COLO668 (cell line): Measurements from ENCODE around the gene MBNL1.

Experiments used
- DNase-seq: peaks from one replicate; lab custom pipeline; 2025; ENCODE audit not compliant: unreplicated experiment; lab: John Stamatoyannopoulos, UW

MBNL1 gene

DNA sequence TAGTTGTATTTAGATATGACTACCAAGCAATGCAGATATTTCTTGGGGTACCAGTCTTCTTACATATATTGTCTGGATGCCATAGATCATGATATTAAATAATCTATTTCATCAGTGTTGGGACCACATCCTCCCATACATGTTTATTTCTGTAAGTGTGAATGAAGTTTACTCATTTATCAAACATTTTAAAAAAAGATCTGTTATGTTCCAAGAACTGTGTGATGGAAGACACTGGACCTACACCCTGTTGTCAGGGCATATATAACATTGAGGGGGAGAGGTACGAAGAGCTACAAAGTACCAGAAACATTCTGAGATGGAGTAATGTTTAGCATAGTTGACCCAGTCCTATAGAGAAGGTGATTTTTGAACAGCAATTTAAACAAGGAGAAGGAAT is 26.6 kb downstream of the MBNL1 start:
- DNase-seq: no peak

DNA sequence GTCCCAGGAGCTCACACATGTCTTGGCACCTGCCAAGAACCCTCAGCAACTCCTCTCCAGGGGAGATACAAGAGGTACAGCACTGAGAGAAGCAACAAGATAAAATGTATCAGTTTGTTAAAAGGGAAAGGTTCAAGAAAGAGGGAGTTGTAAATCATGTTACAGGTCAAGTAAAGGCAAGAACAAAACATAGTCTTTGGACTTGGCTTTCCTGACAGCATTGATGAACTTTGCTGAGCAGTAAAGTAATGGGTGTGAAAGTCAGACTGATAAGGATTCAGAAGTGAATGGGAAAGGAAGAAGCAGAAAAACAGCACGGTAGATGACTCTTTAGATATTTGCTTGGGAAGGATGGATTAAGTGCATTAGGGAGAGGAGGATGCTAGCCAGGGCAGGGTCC is 27.1 kb downstream of the MBNL1 start:
- no peak for DNase-seq

DNA sequence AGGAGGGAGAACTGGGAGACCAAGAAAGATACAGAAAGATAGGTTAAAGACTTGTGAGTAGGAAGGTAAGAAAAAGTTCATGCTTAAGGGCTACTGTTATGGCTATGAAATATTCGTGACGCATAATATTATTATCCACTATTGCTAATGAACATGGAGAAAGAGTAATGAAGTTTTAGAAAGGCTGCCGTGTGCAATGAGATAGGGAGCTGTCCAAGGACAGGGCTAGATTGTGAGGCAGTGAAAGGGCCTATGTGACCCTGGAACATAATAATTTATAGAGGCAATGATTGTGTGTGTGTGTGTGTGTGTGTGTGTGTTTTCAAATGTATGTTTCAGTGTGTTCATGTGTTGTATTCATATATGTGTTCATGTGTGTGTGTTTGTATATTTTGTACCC is 27.7 kb downstream of the MBNL1 start:
- no peak for DNase-seq

DNA sequence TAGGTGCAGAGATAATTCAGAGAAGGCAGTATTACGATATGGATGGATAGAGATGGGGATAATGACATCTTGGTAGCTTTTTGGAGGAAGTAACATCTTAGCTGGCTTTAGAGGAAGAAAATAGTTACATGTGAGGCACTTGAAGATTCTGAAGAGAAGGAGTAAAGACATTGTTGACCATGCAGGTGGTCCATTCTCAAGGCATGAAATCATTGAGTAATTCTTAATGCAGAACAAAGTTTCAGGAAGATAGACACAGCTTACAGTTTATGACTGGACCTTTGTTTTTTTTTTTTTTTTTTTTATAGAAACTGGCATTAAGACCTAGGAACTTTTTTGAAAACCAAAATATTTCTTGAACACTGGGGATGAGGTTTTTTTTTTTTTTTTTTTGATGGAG is 28.2 kb downstream of the MBNL1 start:
- DNase-seq: no peak

DNA sequence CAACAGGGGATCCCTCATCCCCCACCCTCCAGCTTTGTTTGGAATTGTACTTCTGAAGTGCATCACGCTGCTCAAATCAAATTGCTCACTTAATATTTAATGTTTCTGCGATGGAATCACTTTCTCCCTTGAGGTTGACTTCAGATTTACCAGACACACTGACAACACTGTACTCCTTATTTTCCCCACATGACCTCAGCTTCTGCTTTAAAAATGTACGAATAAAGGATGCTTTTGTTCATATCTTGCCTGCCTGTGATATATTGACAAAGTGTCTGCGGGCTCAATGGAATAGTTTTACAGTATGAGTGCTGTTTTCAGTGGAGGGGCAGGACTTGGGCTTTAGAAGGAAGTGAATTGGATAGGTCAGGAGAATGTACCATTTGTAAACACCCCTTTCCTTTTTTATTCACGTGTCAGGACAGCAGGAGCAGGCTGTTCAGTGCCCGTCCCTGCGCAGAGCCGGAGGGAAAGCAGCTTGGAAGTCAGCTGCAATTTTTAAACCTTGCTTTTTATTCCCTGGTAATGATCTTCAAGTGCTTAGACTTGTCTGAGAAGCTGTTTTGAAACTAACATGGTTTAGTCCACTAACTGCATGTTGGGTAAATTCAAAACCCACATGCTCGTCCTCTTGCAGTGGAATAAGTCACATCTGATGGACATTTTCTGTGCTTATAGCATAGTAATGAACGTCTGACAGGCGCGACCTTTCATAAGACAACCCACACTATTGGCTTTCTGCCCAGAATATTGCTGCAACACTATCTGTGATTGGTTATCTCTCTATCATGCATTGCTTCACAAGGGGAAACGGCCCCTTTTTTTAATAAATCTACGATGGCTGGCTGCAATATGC is 29.9 kb downstream of the MBNL1 start:
- peak; percentile 3 for DNase-seq

DNA sequence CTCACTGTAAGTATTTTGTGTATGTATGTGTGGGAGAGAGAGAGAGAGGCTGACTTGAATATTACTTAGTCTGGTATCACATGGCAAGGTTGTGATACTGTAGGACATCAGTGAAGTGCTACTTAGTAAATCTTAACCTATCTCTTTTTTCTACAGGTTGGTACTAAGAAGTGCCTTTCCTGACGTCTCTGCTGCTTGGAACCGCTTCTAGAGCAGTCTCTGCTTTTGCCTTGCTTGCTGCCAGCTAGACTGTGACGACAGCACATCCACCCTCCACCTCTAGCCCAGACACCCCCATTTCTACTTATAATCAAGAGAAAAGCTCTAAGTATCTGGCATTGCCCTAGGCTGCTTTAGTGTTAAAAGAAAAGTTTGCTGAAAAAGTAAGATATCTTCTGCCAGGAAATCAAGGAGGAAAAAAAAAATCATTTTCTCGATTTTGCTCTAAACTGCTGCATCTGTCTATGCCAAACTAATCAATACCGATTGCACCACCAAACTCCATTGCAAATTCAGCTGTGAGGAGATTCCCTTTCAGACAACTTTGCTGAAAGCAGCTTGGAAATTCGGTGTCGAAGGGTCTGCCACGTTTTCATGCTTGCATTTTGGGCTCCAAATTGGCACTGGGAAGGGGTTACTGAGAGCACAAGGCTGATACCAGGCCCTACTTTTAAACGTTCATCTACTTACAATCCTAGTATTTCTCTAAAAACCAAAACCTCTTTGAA is 30.7 kb downstream of the MBNL1 start:
- no peak for DNase-seq

DNA sequence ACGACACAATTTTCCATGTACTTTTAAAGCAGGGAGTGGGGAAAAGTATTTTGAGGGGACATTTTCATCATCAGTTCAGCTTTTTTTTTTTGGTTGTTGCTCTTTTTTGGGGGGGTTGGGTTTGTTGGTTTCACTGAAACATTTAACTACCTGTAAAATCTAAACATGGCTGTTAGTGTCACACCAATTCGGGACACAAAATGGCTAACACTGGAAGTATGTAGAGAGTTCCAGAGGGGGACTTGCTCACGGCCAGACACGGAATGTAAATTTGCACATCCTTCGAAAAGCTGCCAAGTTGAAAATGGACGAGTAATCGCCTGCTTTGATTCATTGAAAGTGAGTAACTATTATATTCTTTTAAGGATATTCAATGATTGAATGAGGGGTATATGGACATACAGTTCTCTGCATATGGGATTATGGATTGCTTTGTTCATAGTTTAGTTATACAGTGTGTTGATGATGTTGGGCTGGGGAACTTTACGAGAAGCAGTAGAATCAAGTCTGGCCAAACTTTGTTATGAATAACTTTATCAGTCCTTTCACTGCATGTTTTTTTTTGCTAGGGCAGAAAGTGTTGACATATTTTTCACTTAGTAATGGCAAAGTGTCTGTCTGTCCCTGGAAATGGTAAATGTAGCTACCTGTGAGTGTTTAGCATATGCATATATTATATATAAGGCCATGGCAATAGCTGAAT is 31.5 kb downstream of the MBNL1 start:
- DNase-seq: no peak

DNA sequence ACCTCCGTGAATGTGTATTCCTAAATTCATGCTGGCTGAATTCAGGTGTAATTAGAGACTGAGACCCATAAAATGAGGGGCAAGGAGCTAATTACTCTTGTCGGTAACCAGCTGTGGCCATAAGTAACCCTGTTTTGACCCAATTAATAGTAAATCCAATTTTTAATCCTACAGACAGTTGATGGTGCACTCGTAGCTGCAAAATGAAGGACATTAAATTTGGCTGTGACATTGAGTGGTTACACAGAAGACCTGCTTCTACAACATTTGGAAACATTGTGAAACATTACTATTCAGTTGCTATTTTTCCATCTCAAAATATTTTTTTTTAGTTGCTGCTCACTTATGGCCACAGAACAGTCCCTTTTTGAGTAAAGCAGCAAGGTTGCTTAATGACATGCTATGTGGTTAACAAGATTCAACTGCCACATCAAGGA is 33.0 kb downstream of the MBNL1 start:
- DNase-seq: no peak

DNA sequence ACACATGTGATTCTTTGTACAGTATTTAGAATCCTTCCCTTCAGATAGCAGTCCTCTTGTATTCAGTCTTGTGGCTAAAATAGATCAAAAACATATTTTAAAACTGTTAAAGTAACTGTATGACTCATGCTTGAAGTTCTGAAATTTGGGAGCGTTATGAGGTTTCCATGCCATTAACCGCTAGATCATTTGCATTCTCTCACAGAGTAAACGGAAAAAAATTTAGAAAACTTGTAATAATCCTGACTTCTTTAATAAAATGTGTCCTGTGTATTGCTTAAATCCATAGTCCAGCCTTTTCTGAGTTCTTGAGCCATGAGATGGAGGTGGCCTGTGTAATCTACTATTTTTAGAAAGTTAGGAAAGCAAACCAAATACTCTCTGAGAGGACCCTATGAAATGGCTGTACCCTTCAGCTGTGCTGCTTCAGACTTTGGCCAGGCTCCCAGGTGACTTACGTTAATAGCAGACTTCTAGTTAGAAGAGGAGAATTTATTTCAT is 33.8 kb downstream of the MBNL1 start:
- DNase-seq: no peak

DNA sequence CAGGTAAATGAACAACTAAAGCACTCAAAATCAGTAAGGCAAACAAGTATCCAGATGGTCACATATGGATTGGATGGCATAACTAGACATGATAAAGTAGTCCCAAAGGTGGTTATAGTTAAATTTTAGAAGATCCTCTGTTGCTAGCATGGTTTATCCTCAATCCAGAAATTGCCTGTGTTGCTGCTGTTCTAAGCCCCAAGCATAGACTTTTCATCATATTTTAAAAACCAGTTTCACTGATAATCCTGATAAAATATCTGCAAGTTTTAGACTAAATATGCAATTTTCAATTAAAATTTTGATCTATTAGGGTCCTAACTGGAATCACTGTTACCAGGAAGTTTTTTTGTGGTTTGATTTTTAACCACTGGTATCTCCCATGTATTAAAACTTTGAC is 35.4 kb downstream of the MBNL1 start:
- DNase-seq: no peak

DNA sequence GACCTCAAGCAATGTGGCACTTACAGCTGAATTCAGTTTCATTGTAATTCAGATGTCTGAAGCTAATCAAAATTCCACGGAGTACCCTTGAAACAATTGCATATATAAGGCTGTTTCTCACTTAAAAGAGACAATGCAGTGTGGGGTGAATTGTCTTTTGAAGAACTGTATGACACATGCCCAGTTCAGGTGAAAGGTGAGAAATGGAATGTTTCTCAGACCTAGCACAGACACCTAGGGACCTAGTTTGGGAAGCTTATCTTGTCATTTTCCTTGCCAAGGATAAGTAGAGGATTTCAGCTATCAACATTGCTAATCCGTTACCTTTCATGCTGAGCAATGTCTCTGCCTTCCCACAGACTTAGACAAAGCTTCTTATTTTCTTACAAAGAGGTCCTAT is 36.3 kb downstream of the MBNL1 start:
- DNase-seq: no peak

DNA sequence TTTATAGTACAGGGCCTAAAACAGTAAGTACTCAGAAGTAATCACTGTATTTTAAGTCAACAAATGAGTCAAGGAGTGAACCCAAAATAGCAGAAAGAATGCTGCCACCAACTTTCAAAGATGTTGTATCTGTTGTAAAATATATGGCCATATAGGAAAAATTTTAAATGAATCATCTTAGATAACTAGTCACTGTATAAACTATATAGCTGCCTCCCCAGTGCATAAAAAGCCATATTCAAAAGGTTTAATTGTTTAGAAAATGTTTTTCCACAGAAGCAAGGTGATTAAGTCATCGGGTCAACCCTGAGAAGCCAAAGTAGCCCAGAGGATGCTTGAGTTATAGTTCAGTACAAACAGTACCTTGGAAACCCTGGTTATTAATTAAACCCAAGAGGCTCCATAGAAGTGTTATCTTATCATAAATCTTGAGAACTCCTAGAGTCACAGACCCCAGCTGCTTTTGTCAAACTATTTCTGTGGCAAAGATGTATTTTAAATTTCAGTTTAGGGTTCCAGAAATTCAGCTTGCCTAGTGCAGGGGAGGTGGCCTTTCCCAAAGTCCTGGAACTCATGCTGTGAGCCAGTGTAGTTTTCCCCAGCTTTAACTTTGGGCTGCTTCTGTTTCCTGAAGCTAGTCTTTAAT is 39.2 kb downstream of the MBNL1 start:
- DNase-seq: no peak

DNA sequence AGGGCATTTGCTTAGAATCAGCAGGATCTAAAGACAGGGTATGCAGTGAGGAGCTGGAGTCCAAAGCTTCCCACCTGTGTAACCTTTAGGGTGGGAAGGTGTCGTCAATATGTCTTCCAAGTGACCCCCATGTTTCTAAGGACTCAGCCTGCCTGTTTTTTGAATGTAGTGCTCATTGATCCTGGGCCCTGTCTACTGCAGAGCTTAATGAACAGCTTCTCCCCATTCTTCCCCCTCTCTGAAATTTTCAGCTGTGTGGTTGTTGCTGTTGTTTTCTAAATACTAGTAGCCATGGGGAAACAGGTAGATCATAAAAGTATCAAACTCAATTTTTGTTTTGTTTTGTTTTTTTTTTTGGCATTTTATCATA is 39.7 kb downstream of the MBNL1 start:
- DNase-seq: no peak

DNA sequence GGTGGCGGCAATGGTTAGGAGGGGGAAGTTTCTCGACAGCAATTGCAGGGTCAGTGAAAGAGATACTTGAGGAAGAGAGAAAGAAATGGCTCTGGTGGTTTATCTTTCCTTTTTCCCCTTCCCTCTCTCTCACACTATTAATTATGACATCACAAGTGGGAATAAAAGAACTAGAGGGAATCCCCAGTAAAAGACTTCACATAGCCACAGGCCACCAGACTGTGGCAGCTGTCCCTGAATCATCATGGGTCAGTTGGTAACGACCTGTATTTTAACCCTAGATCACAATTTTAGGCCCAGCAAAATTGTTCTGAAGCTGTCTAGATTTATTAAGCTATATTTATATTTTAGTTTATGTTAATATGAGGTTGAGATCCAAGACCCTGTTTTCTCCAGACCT is 40.3 kb downstream of the MBNL1 start:
- no peak for DNase-seq

DNA sequence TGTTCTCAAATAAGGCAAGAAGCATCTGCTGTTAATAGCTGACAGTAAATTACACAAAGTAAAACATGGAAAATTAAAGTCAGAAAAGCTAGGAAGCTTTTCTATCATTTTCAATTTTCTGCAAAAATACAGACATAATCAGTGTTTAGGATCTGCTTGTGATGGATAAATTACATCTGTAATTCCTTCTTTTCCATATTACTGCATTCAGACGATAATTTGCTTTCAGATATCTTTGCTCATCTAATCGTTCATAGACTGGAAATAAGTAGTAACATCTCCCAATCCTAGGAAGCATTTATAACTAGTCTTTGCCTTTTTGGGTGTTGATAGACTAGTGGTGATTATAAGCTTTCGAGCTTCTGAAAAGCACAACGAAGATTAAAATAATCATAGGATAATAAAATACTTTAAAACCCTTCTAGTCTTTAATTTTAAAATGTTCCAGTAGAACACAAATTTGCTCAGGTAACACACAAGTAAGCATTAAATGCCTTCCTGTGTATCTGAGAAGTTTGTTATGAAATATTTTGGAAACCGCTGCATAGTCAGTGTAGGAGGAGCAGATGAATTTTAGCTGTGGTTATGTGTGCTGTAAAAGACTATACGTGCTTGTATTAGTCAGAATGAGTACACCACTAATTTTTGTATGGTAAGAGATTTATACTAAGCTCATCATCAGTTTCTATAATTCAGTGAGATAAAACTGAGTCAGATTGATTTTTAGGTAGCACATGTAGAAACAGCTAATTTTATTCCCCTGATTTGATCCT is 41.0 kb downstream of the MBNL1 start:
- DNase-seq: no peak

DNA sequence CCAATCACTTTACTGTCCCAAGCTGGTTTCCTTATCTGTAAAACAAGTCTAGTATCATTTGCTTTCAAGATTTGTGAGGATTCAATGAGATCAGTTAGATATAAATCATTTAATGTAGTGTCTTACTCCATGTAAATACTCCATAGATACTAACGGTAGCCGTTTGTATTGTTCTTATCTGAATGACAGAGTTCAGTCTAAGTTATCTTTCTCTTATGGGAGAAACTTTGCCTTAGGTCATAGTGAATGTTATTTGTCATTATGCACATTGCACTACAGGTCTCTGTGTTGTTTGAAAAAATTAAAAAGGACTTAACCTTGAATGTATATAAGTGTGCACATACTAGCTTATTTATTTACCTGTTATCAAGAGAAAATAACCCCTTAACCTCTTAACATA is 44.7 kb downstream of the MBNL1 start:
- DNase-seq: no peak

DNA sequence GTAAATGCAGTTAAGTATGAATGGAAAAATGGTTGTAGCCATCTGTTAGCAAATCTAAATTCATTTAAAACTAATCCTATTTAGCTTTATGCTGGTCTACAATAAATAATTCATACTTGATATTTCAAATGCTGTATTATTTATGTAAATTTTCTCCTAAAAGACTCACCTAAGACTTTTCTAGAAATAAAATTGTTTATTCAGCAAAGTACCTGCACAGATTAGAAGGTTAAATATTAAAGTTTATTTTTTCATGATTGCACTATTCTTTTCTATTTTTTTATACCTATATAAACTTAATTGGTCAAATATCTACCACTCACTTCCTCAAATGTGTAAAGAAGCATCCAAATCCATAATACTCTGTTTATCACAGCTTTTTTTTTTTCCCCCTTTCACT is 45.2 kb downstream of the MBNL1 start:
- no peak for DNase-seq

DNA sequence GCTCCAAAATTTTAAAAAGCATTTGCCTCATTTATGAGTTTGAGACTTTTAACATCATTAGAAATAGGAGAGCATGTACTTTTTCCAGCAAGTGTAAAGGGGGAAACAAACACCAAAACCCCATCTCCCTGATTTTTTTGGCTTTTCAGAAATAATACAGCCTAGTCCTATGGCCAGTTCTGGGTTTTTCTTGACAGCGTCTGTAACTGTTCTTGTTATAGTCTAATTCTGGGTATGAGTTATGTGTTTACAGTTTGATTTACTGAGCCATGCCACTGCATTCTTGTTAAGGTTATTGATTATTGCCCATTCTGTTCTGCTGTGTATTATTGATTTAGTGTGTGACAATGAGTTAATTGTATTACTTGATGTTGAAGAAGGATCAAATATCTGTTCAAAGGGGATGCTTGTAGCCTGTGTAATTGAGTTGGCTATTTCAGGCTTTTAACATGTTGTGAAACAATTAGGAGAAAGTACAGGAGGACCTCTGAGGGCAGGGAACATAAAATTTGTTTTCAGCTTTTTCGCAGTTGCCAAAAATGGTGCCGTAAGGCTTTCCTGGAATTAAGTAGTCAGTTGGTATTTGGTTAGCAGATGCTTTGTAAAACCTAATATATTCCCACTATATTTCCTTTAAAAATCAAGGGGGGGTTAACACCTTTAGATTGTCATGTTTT is 46.1 kb downstream of the MBNL1 start:
- DNase-seq: no peak

DNA sequence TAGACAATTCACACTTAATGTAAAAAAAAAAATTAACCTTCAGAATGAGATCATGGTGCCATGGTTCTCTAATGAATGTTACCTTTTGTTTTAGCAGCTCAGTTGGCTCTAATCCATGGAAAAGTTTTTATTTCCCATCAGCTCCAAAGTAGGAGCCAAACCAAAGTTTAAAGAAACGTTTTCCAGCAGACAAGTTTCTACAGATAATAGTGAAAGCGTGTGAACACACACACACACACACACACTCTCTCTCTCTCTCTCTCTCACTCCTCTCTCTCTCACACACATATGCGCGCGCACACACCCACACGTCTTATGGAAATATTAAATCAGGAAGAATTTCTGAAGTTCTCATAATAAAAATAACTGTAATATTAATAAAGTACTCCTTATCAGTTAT is 46.9 kb downstream of the MBNL1 start:
- DNase-seq: no peak

DNA sequence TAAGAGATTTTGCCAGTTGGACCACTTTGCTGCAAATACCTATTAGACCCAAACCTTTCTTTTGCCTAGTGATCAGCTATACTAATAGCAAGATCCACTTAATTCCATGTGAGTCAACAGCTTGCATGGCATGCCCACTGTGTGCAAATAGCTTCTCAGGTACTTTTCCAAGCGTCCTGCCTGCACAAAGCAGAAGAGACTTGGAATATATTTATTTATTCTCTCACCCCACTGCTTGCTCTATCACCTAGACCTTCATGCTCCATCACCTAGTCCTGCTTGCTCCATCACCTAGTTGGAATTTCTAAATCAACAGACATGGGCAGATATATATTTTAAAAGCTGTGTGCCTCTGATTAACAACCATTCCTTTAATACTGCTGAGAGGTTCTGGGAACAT is 47.6 kb downstream of the MBNL1 start:
- no peak for DNase-seq
